Measurements from ENCODE around the gene CACNA1S. TPM values are rescaled to one million over a fixed set of nuclear protein-coding genes. Genes with fewer than 3 reads are reported as not detected.

CACNA1S gene
- polyA plus RNA-seq, 3 donors, result 0.39 to 0.50 (median 0.44) TPM

GRCh38 chr1:201077736-201078135, 34.5 kb downstream of the CACNA1S start:
- DNase-seq (ENCODE audit: extremely low read depth in 1 of 11, low read depth in 9 of 11, low spot score in 4 of 11), result no peak

GRCh38 chr1:201077116-201077515, 35.1 kb downstream of the CACNA1S start:
- DNase-seq (ENCODE audit: extremely low read depth in 1 of 11, low read depth in 9 of 11, low spot score in 4 of 11), result no peak

- DNase-seq (ENCODE audit: extremely low read depth in 1 of 11, low read depth in 9 of 11, low spot score in 4 of 11), result no peak
Observed at GRCh38 chr1:201076092-201076491, 36.1 kb downstream of the CACNA1S start.

GRCh38 chr1:201074018-201074417, 38.2 kb downstream of the CACNA1S start:
- no peak for DNase-seq (ENCODE audit: extremely low read depth in 1 of 11, low read depth in 9 of 11, low spot score in 4 of 11)

- DNase-seq (ENCODE audit: extremely low read depth in 1 of 11, low read depth in 9 of 11, low spot score in 4 of 11), result no peak
Observed at GRCh38 chr1:201072922-201073321, 39.3 kb downstream of the CACNA1S start.

- no peak for DNase-seq (ENCODE audit: extremely low read depth in 1 of 11, low read depth in 9 of 11, low spot score in 4 of 11)
Observed at GRCh38 chr1:201072149-201072548, 40.1 kb downstream of the CACNA1S start.

- no peak for DNase-seq (ENCODE audit: extremely low read depth in 1 of 11, low read depth in 9 of 11, low spot score in 4 of 11)
Observed at GRCh38 chr1:201069636-201070035, 42.6 kb downstream of the CACNA1S start.

- no peak for DNase-seq (ENCODE audit: extremely low read depth in 1 of 11, low read depth in 9 of 11, low spot score in 4 of 11)
Observed at GRCh38 chr1:201068976-201069375, 43.2 kb downstream of the CACNA1S start.

GRCh38 chr1:201066986-201067385, 45.2 kb downstream of the CACNA1S start:
- DNase-seq (ENCODE audit: extremely low read depth in 1 of 11, low read depth in 9 of 11, low spot score in 4 of 11), result no peak

GRCh38 chr1:201065686-201066085, 46.5 kb downstream of the CACNA1S start:
- no peak for DNase-seq (ENCODE audit: extremely low read depth in 1 of 11, low read depth in 9 of 11, low spot score in 4 of 11)

GRCh38 chr1:201064806-201065205, 47.4 kb downstream of the CACNA1S start:
- DNase-seq (ENCODE audit: extremely low read depth in 1 of 11, low read depth in 9 of 11, low spot score in 4 of 11), result no peak

GRCh38 chr1:201063145-201063544, 49.1 kb downstream of the CACNA1S start:
- DNase-seq (ENCODE audit: extremely low read depth in 1 of 11, low read depth in 9 of 11, low spot score in 4 of 11), result no peak

- DNase-seq (ENCODE audit: extremely low read depth in 1 of 11, low read depth in 9 of 11, low spot score in 4 of 11), result no peak
Observed at GRCh38 chr1:201062511-201063091, 49.6 kb downstream of the CACNA1S start.

GRCh38 chr1:201061886-201062285, 50.3 kb downstream of the CACNA1S start:
- DNase-seq (ENCODE audit: extremely low read depth in 1 of 11, low read depth in 9 of 11, low spot score in 4 of 11), result no peak

GRCh38 chr1:201061049-201061448, 51.2 kb downstream of the CACNA1S start:
- no peak for DNase-seq (ENCODE audit: extremely low read depth in 1 of 11, low read depth in 9 of 11, low spot score in 4 of 11)

- no peak for DNase-seq (ENCODE audit: extremely low read depth in 1 of 11, low read depth in 9 of 11, low spot score in 4 of 11)
Observed at GRCh38 chr1:201060586-201060985, 51.6 kb downstream of the CACNA1S start.

GRCh38 chr1:201059871-201060555, 52.2 kb downstream of the CACNA1S start:
- no peak for DNase-seq (ENCODE audit: extremely low read depth in 1 of 11, low read depth in 9 of 11, low spot score in 4 of 11)

GRCh38 chr1:201059401-201059800, 52.8 kb downstream of the CACNA1S start:
- DNase-seq (ENCODE audit: extremely low read depth in 1 of 11, low read depth in 9 of 11, low spot score in 4 of 11), result no peak

- DNase-seq (ENCODE audit: extremely low read depth in 1 of 11, low read depth in 9 of 11, low spot score in 4 of 11), result no peak
Observed at GRCh38 chr1:201054091-201054543, 58.1 kb downstream of the CACNA1S start.

- no peak for DNase-seq (ENCODE audit: extremely low read depth in 1 of 11, low read depth in 9 of 11, low spot score in 4 of 11)
Observed at GRCh38 chr1:201053155-201053860, 58.9 kb downstream of the CACNA1S start.
